Esophagus muscularis mucosa (tissue), 4 donors: Measurements from ENCODE around the gene TTC23L. TPM values are rescaled to one million over a fixed set of nuclear protein-coding genes. Genes with fewer than 3 reads are reported as not detected.

Experiments used
- DNase-seq: peaks from one replicate; pipeline ENCODE4 v3.0.0-alpha.2; 2017; ENCODE audit errors: extremely low spot score
- H3K27ac ChIP-seq, 4 donors: fragments of 200-600 bp; sonication (generic); replicated peaks in 1 of 4; 1 replicate in 3 of 4; 2 replicates in 1 of 4; pipeline ENCODE4 v1.5.1; 2016 to 2019; ENCODE audit warnings: mild to moderate bottlenecking in 1 of 4
- H3K27me3 ChIP-seq, 4 donors: fragments of 200-600 bp; sonication (generic); one replicate each; pipeline versions ENCODE4 v1.5.1 to v1.6.0; 2016 to 2019
- H3K36me3 ChIP-seq, 4 donors: fragments of 200-600 bp; sonication (generic); one replicate each; pipeline ENCODE4 v1.5.1; 2016 to 2019
- H3K4me1 ChIP-seq, 4 donors: fragments of 200-600 bp; sonication (generic); one replicate each; pipeline ENCODE4 v1.5.1; 2016 to 2019
- H3K4me3 ChIP-seq, 4 donors: fragments of 200-600 bp; sonication (generic); 1 replicate in 2 of 4; 2 replicates in 2 of 4; pipeline ENCODE4 v1.5.1; 2016 to 2019; ENCODE audit warnings: mild to moderate bottlenecking in 4 of 4, moderate library complexity in 1 of 4
- H3K9me3 ChIP-seq, 4 donors: fragments of 200-600 bp; sonication (generic); 1 replicate in 3 of 4; 2 replicates in 1 of 4; pipeline ENCODE4 v1.5.1; 2016 to 2019
- CTCF ChIP-seq, 3 experiments: fragments of 200-600 bp in 2 of 3; fragments of 450-650 bp in 1 of 3; sonication (generic) in 2 of 3; IDR thresholded peaks; one replicate each; pipeline ENCODE4 v1.5.1; 2017 to 2019; ENCODE audit warnings: antibody characterized with exemption in 3 of 3, mild to moderate bottlenecking in 2 of 3, moderate library complexity in 1 of 3
- EP300 ChIP-seq: sonication (generic); formaldehyde crosslinking; IDR thresholded peaks from one replicate; pipeline ENCODE4 v1.6.1; 2017; ENCODE audit warnings: antibody characterized with exemption
- POLR2A ChIP-seq: fragments of 450-650 bp; IDR thresholded peaks from one replicate; pipeline ENCODE4 v1.6.1; 2017; ENCODE audit warnings: antibody characterized with exemption, moderate library complexity, mild to moderate bottlenecking, low read depth
- POLR2AphosphoS5 ChIP-seq, 2 donors: sonication (generic); formaldehyde crosslinking; IDR thresholded peaks; one replicate each; pipeline ENCODE4 v1.6.1; 2017; ENCODE audit warnings: antibody characterized with exemption in 2 of 2
- WGBS: methylation state at CpG from one replicate; pipeline ENCODE4 v1.1.5; 2018; 5-methylcytosine and 5-hydroxymethylcytosine counted together
- intact Hi-C: fragments of 100-400 bp; cut with DNase I; formaldehyde crosslinking; loops from one replicate; pipeline ENCODE4 v1.15.1; 2023
- total RNA-seq, 4 donors: library from RNA; depleted of rRNA; stranded (reverse); fragments of >200 nt; gene quantifications; one replicate each; pipeline versions ENCODE4 v1.1.0 to v1.2.1, GENCODE V29; 2016

The TTC23L gene
- total RNA-seq, 4 donors from 2014 or later = not detected

DNA sequence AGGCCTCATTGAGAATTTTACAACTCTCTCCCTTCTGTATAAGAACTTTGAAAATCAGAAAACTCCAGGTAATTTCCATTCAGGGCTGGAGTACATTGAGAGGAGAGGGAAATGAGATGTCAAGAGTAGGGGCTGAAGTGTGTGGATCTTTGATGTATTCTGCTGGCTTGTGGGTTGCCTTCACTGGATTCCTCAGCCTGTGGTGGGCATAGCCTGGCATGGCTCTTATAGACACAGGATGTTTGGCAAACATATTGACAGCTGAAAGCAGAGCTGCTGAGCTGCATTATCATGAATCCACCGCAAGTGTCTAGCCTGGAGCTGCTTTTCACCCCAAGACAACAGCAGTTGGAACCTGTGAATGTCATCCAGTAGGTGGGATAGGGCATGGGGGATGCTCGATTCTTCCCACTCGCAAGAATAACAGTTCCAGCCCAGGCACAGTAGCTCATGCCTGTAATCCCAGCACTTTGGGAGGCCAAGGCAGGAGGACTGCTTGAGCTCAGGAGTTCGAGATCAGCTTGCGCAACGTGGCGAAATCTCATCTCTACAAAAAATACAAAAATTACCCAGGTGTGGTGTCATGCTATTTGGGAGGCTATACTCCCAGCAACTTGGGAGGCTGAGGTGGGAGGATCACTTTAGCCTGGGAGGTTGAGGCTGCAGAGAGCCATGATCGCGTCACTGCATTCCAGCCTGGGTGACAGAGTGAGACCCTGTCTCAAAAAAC lies 36.0 kb upstream of the TTC23L start:
- no peaks in the 10 kb centered on the region for H3K4me1 ChIP-seq
- peaks cover 0 to 75% (median 13%) of the 10 kb centered on the region in 4 donors for H3K36me3 ChIP-seq
- no peaks in the 10 kb centered on the region for H3K27me3 ChIP-seq
- no peaks in the 10 kb centered on the region for H3K9me3 ChIP-seq
- TF ChIP-seq CTCF (IDR thresholded peaks at IDR 0.05) = no peak
- no peak for TF ChIP-seq POLR2AphosphoS5 (IDR thresholded peaks at IDR 0.05)
- TF ChIP-seq POLR2A = no peak
- TF ChIP-seq EP300 = no peak
- DNase-seq = no peak
- H3K4me3 ChIP-seq = no peak overlapping the region
- intact Hi-C loops = no loop called here
- H3K27ac ChIP-seq = no peak overlapping the region
- WGBS = 76% methylated on average over 9 of the region's 9 CpGs

DNA sequence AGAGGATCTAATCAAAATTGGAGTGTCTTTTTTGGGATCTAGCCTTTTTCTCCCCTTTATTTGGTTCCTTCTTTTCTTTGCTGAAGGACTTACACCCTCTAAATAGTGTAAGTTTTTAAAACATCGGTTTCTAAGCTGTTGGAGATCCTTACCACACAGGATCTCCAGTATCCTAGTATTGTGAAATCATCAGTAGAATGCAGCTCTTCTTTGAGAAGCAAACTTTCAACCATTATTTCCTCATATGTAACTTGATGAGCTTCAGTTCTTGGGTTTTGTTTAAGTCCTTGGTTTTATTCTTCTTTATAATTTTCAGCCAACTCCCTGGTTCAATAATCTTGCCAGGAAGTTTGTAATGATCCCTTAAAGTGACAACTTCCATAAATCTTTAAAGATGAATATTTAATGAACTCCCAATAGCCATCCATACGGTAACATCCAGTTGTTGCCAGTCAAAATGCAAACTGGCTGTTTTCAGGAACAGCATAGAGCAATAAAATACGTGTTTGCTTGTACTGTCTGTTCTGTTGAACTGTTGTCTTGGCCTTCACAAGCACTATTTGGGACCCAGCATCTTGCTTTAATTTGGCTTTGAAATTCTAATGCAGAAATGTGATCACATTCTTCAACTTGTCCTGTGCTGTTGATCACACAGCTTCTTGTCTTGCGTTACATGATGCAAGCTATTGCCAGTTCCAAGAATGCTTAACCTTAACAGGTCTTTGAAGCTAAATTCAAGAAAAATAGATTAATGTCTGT lies 34.8 kb upstream of the TTC23L start:
- H3K4me3 ChIP-seq = no peak overlapping the region
- H3K27me3 ChIP-seq = no peaks in the 10 kb centered on the region
- peaks cover 0 to 72% (median 11%) of the 10 kb centered on the region in 4 donors for H3K36me3 ChIP-seq
- 92% methylated on average over 4 of the region's 4 CpGs for WGBS
- no peak for DNase-seq
- H3K27ac ChIP-seq = no peak overlapping the region
- TF ChIP-seq POLR2A = no peak
- no peak for TF ChIP-seq EP300
- TF ChIP-seq POLR2AphosphoS5 (IDR thresholded peaks at IDR 0.05) = no peak
- no peak for TF ChIP-seq CTCF (IDR thresholded peaks at IDR 0.05)
- intact Hi-C loops = no loop called here
- H3K4me1 ChIP-seq = no peaks in the 10 kb centered on the region
- no peaks in the 10 kb centered on the region for H3K9me3 ChIP-seq

GRCh38 chr5:34804913-34805312 lies 34.1 kb upstream of the TTC23L start:
- Histone ChIP-seq H3K4me3 (no peak overlapping the region), H3K27ac (no peak overlapping the region), H3K36me3 (peaks cover 0 to 68% (median 9%) of the 10 kb centered on the region in 4 donors), H3K27me3 (no peaks in the 10 kb centered on the region), H3K4me1 (no peaks in the 10 kb centered on the region), H3K9me3 (no peaks in the 10 kb centered on the region)
- 93% methylated on average over 5 of the region's 5 CpGs for WGBS
- no peak for TF ChIP-seq POLR2A
- TF ChIP-seq EP300 = no peak
- TF ChIP-seq CTCF (IDR thresholded peaks at IDR 0.05) = no peak
- TF ChIP-seq POLR2AphosphoS5 (IDR thresholded peaks at IDR 0.05) = no peak
- DNase-seq = no peak
- intact Hi-C loops = no loop called here

GRCh38 chr5:34806532-34806931 lies 32.4 kb upstream of the TTC23L start:
- TF ChIP-seq POLR2A = no peak
- no peak for TF ChIP-seq EP300
- TF ChIP-seq CTCF (IDR thresholded peaks at IDR 0.05) = no peak
- no peak for TF ChIP-seq POLR2AphosphoS5 (IDR thresholded peaks at IDR 0.05)
- Histone ChIP-seq H3K27ac (no peak overlapping the region), H3K36me3 (peaks cover 0 to 53% (median 9%) of the 10 kb centered on the region in 4 donors), H3K4me1 (no peaks in the 10 kb centered on the region), H3K9me3 (no peaks in the 10 kb centered on the region), H3K4me3 (no peak overlapping the region), H3K27me3 (no peaks in the 10 kb centered on the region)
- intact Hi-C loops = no loop called here
- 96% methylated on average over 6 of the region's 6 CpGs for WGBS
- no peak for DNase-seq
